GM12892 (cell line): ENCODE data around the gene HIBCH.

Experiments
- DNase-seq: peaks from one replicate; pipeline ENCODE4 v3.0.0; 2011; ENCODE audit not compliant: insufficient read length
- FAIRE-seq: peaks from 2 replicates; lab custom pipeline; 2011; peaks lifted over from hg19 to GRCh38; lab: Jason Lieb, UNC
- POLR2A ChIP-seq: IDR thresholded peaks from 2 replicates; pipeline ENCODE4 v1.6.1; 2011; ENCODE audit warnings: low read depth, low read length, control low read depth
- POLR2AphosphoS5 ChIP-seq: IDR thresholded peaks from 2 replicates; pipeline ENCODE4 v1.6.1; 2011; ENCODE audit warnings: low read depth, low read length, control low read depth
- TAF1 ChIP-seq: IDR thresholded peaks from 2 replicates; pipeline ENCODE4 v1.6.1; 2011; ENCODE audit warnings: low read depth, mild to moderate bottlenecking, control low read depth, low read length, borderline replicate concordance

The HIBCH gene

GRCh38 chr2:190190507-190191162, 129.0 kb downstream of the HIBCH start:
- FAIRE-seq (no peak), DNase-seq (no peak)
- TF ChIP-seq POLR2A (no peak), POLR2AphosphoS5 (no peak), TAF1 (no peak)

- no peak for DNase-seq
- no peak for FAIRE-seq
- TF ChIP-seq POLR2A (no peak), TAF1 (no peak)
These were observed 131.3 kb downstream of the HIBCH start for GRCh38 chr2:190188289-190188688.

GRCh38 chr2:190186238-190186637, 133.4 kb downstream of the HIBCH start:
- TF ChIP-seq POLR2A, result no peak
- TF ChIP-seq TAF1, result no peak
- no peak for TF ChIP-seq POLR2AphosphoS5
- FAIRE-seq, result no peak
- DNase-seq, result no peak

- FAIRE-seq, result no peak
- TF ChIP-seq POLR2AphosphoS5 (no peak), TAF1 (no peak), POLR2A (no peak)
- no peak for DNase-seq
These were observed 134.2 kb downstream of the HIBCH start for GRCh38 chr2:190185380-190185779.

GRCh38 chr2:190184460-190184859, 135.2 kb downstream of the HIBCH start:
- TF ChIP-seq TAF1 (no peak), POLR2A (no peak), POLR2AphosphoS5 (no peak)
- FAIRE-seq, result no peak
- DNase-seq, result no peak

- FAIRE-seq (no peak), DNase-seq (no peak)
- TF ChIP-seq TAF1 (no peak), POLR2A (no peak), POLR2AphosphoS5 (no peak)
These were observed 136.1 kb downstream of the HIBCH start for GRCh38 chr2:190183539-190183938.

- TF ChIP-seq POLR2AphosphoS5 (no peak), TAF1 (no peak), POLR2A (no peak)
- DNase-seq, result no peak
- FAIRE-seq, result peak; percentile 78
These were observed 137.5 kb downstream of the HIBCH start for GRCh38 chr2:190182071-190182524.

GRCh38 chr2:190181123-190181669, 138.4 kb downstream of the HIBCH start:
- DNase-seq (no peak), FAIRE-seq (peak; percentile 76)
- TF ChIP-seq POLR2AphosphoS5 (no peak), TAF1 (no peak), POLR2A (no peak)

- no peak for FAIRE-seq
- DNase-seq, result peak; percentile 63
These were observed 139.1 kb downstream of the HIBCH start for GRCh38 chr2:190180313-190181122.

GRCh38 chr2:190179754-190180312, 139.8 kb downstream of the HIBCH start:
- DNase-seq (no peak), FAIRE-seq (peak; percentile 81)
- no peak for TF ChIP-seq TAF1
- TF ChIP-seq POLR2AphosphoS5, result no peak
- no peak for TF ChIP-seq POLR2A

More at GRCh38 chr2:190180313-190181122, 139.1 kb downstream of the HIBCH start:
- TF ChIP-seq POLR2AphosphoS5, result no peak
- TF ChIP-seq POLR2A, result 0 out of 2 replicates have a peak, but pooled peaks have one; percentile 29

- no peak for DNase-seq
- TF ChIP-seq POLR2A (no peak), TAF1 (no peak), POLR2AphosphoS5 (no peak)
- FAIRE-seq, result no peak
These were observed 141.4 kb downstream of the HIBCH start for GRCh38 chr2:190178066-190178722.
